Activated CD8-positive, alpha-beta memory T cell treated with anti-CD3 and anti-CD28 coated beads for 48 hours (primary cell): ENCODE data around the gene DENND2A.
"Not testable (repeated sequence)": the region's sequence is repeated elsewhere in the genome, so short reads cannot be mapped to it uniquely, and the experiment has no call there.

Source experiments
- DNase-seq, 3 experiments: peaks; one replicate each; pipeline ENCODE4 v3.0.0-alpha.2; 2020; ENCODE audit warnings: low read depth in 2 of 3, low spot score in 2 of 3

Gene DENND2A

GRCh38 chr7:140640727-140641523 lies at the start of gene DENND2A:
TSS of gene DENND2A (minus strand) at chr7:140640813. CDS start at chr7:140602397, 38,416 bp downstream.
- DNase-seq, result no peak

- DNase-seq, result no peak
These were observed 48.9 kb upstream of the DENND2A start for GRCh38 chr7:140689199-140690152.

GRCh38 chr7:140688341-140688740 lies 47.7 kb upstream of the DENND2A start:
- DNase-seq, result no peak

GRCh38 chr7:140686921-140687320 lies 46.3 kb upstream of the DENND2A start:
- no peak for DNase-seq

- no peak for DNase-seq
These were observed 44.9 kb upstream of the DENND2A start for GRCh38 chr7:140685407-140686087.

- no peak for DNase-seq
These were observed 43.7 kb upstream of the DENND2A start for GRCh38 chr7:140684066-140684950.

GRCh38 chr7:140683657-140684056 lies 43.0 kb upstream of the DENND2A start:
- no peak for DNase-seq

GRCh38 chr7:140681766-140682165 lies 41.2 kb upstream of the DENND2A start:
- no peak for DNase-seq

- no peak for DNase-seq
These were observed 40.3 kb upstream of the DENND2A start for GRCh38 chr7:140680886-140681285.

GRCh38 chr7:140679186-140679585 lies 38.6 kb upstream of the DENND2A start:
- no peak for DNase-seq

- no peak for DNase-seq
These were observed 38.2 kb upstream of the DENND2A start for GRCh38 chr7:140678816-140679130.

- no peak for DNase-seq
These were observed 37.6 kb upstream of the DENND2A start for GRCh38 chr7:140678081-140678815.

- DNase-seq, result no peak
These were observed 36.9 kb upstream of the DENND2A start for GRCh38 chr7:140677496-140677895.

- not testable (repeated sequence) for DNase-seq
These were observed 36.3 kb upstream of the DENND2A start for GRCh38 chr7:140676956-140677355.

- DNase-seq, result no peak
These were observed 35.7 kb upstream of the DENND2A start for GRCh38 chr7:140676306-140676705.

GRCh38 chr7:140675726-140676125 lies 35.1 kb upstream of the DENND2A start:
- DNase-seq, result no peak

- no peak for DNase-seq
These were observed 34.5 kb upstream of the DENND2A start for GRCh38 chr7:140674899-140675701.

- DNase-seq, result no peak
These were observed 33.8 kb upstream of the DENND2A start for GRCh38 chr7:140674356-140674800.

GRCh38 chr7:140673774-140674155 lies 33.2 kb upstream of the DENND2A start:
- no peak for DNase-seq
